CD8-positive, alpha-beta memory T cell (primary cell): ENCODE results near the gene HADH. TPM values are rescaled to one million over a fixed set of nuclear protein-coding genes. Genes with fewer than 3 reads are reported as not detected.

ENCODE experiments used
- CTCF ChIA-PET: fragments of 350-600 bp; sonication (Branson Sonifier 250); formaldehyde crosslinking; loops from one replicate; lab custom pipeline; 2021; ENCODE audit warnings: antibody characterized with exemption; lab: Charles Lee
- POLR2A ChIA-PET: fragments of 350-600 bp; sonication (Branson Sonifier 250); formaldehyde crosslinking; loops from one replicate; lab custom pipeline; 2021; ENCODE audit warnings: antibody characterized with exemption; lab: Charles Lee
- DNase-seq, 5 donors: peaks; one replicate each; pipeline versions ENCODE4 v3.0.0 to v3.0.0-alpha.2; 2020 to 2022; ENCODE audit warnings: mixed read lengths in 1 of 5
- H3K27ac ChIP-seq: one replicate; pipeline ENCODE4 v1.7.0; 2013; ENCODE audit warnings: low read depth, mild to moderate bottlenecking, low read length, moderate library complexity
- H3K27me3 ChIP-seq: 2 replicates; pipeline ENCODE4 v1.7.0; 2013; ENCODE audit warnings: low read length, mild to moderate bottlenecking; ENCODE audit not compliant: insufficient read depth, poor library complexity, severe bottlenecking
- H3K36me3 ChIP-seq: 2 replicates; pipeline ENCODE4 v1.7.0; 2013; ENCODE audit warnings: mild to moderate bottlenecking, low read length, moderate library complexity; ENCODE audit not compliant: insufficient read depth
- H3K4me1 ChIP-seq: 2 replicates; pipeline ENCODE4 v1.7.0; 2013; ENCODE audit warnings: mild to moderate bottlenecking, low read length, moderate library complexity; ENCODE audit not compliant: insufficient read depth
- H3K4me3 ChIP-seq: 2 replicates; pipeline ENCODE4 v1.7.0; 2013; ENCODE audit warnings: mild to moderate bottlenecking, low read length
- H3K9me3 ChIP-seq: 2 replicates; pipeline ENCODE4 v1.7.0; 2013; ENCODE audit warnings: mild to moderate bottlenecking, low read length
- H3K27ac Mint-ChIP-seq, 8 donors: one replicate each; pipeline ENCODE4 v1.8.0; 2020 to 2021; ENCODE audit warnings: mixed read lengths in 8 of 8, mild to moderate bottlenecking in 6 of 8, inconsistent platforms in 3 of 8, moderate library complexity in 3 of 8
- H3K27me3 Mint-ChIP-seq, 2 donors: one replicate each; pipeline ENCODE4 v1.8.0; 2020 to 2021; ENCODE audit warnings: mixed read lengths in 2 of 2, mild to moderate bottlenecking in 1 of 2, moderate library complexity in 1 of 2
- H3K36me3 Mint-ChIP-seq, 3 donors: one replicate each; pipeline ENCODE4 v1.8.0; 2020 to 2021; ENCODE audit warnings: mixed read lengths in 3 of 3, inconsistent platforms in 1 of 3, mild to moderate bottlenecking in 1 of 3
- H3K4me1 Mint-ChIP-seq, 3 donors: one replicate each; pipeline ENCODE4 v1.8.0; 2020 to 2021; ENCODE audit warnings: mixed read lengths in 3 of 3, inconsistent platforms in 1 of 3, mild to moderate bottlenecking in 1 of 3
- H3K4me3 Mint-ChIP-seq, 7 donors: one replicate each; pipeline ENCODE4 v1.8.0; 2020 to 2021; ENCODE audit warnings: mixed read lengths in 7 of 7, mild to moderate bottlenecking in 6 of 7, moderate library complexity in 4 of 7, inconsistent platforms in 2 of 7
- H3K9me3 Mint-ChIP-seq, 5 donors: one replicate each; pipeline ENCODE4 v1.8.0; 2020 to 2022; ENCODE audit warnings: mixed read lengths in 5 of 5, mild to moderate bottlenecking in 3 of 5, moderate library complexity in 2 of 5, inconsistent platforms in 1 of 5
- polyA plus RNA-seq: library from polyadenylated mRNA; unstranded; fragments of 300-500 nt; fragmentation: Illumina TruSeq; gene quantifications from one replicate; pipeline ENCODE4 v1.2.3, GENCODE V29; 2021
- total RNA-seq, 2 experiments: library from RNA; stranded (reverse); gene quantifications; one replicate each; pipeline ENCODE4 v1.2.3, GENCODE V29; 2021

HADH gene
- total and polyA plus RNA-seq, 3 experiments from 2014 or later, result 33.6 to 40.9 (median 38.5) TPM

- H3K36me3 Mint-ChIP-seq, result peaks cover 5 to 36% (median 19%) of the 10 kb centered on the region in 3 donors
- no peaks in the 10 kb centered on the region for H3K36me3 ChIP-seq
- H3K9me3 ChIP-seq, result no peaks in the 10 kb centered on the region
- H3K27ac ChIP-seq, result no peak overlapping the region
- H3K27me3 ChIP-seq, result no peaks in the 10 kb centered on the region
- peak overlapping the region in 6 of 8 donors; percentile 15 to 83 (median 64) for H3K27ac Mint-ChIP-seq
- H3K4me1 Mint-ChIP-seq, result peaks cover 9 to 17% (median 16%) of the 10 kb centered on the region in 3 donors
- peak overlapping the region; percentile 8 for H3K4me3 ChIP-seq
- ChIA-PET POLR2A (interaction anchor here (0.6 kb wide), 1 partner anchor 399 kb away, joined by 4 read pairs; no protein-coding TSS in a partner anchor), CTCF (no interaction called here)
- peaks cover 50% of the 10 kb centered on the region for H3K4me1 ChIP-seq
- H3K9me3 Mint-ChIP-seq, result no peaks in the 10 kb centered on the region
- peaks cover 0 to 1% of the 10 kb centered on the region in 2 donors for H3K27me3 Mint-ChIP-seq
- no peak overlapping the region for H3K4me3 Mint-ChIP-seq
- no peak for DNase-seq
Measured at GRCh38 chr4:108035691-108036090, 46.0 kb downstream of the HADH start.

DNA sequence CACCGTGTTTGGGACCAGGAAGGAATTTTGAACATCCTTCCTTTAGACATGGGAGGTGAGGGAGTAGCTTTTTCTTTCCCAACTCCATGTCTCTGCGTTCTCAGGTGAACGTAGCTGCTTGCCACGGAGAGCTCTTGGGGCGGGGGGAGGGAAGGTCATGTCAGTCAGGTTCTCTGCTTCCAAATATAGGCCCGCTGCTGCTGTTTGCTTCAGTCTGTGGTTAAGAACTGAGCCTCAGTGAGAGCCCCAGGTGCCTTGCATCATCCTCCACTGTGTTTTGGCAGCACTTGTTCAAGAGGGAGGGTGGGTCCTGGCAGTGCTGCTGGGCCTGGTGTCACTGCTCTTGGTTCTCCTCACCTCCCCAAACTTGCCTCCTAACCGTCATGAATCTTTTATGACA, 46.5 kb downstream of the HADH start:
- Histone ChIP-seq H3K27me3 (no peaks in the 10 kb centered on the region), H3K4me3 (peak overlapping the region; percentile 8), H3K4me1 (peaks cover 50% of the 10 kb centered on the region), H3K36me3 (no peaks in the 10 kb centered on the region), H3K9me3 (no peaks in the 10 kb centered on the region), H3K27ac (no peak overlapping the region)
- H3K4me3 Mint-ChIP-seq, result peak overlapping the region in 2 of 7 donors; percentile 37 to 46
- H3K9me3 Mint-ChIP-seq, result no peaks in the 10 kb centered on the region
- peak in 3 of 5 donors; percentile 22 to 87 (median 57) for DNase-seq
- ChIA-PET POLR2A (interaction anchor here (0.6 kb wide), 1 partner anchor 398 kb away, joined by 4 read pairs; no protein-coding TSS in a partner anchor), CTCF (no interaction called here)
- H3K27me3 Mint-ChIP-seq, result peaks cover 0 to 1% of the 10 kb centered on the region in 2 donors
- peaks cover 5 to 33% (median 17%) of the 10 kb centered on the region in 3 donors for H3K36me3 Mint-ChIP-seq
- peak overlapping the region in 7 of 8 donors; percentile 24 to 83 (median 69) for H3K27ac Mint-ChIP-seq
- H3K4me1 Mint-ChIP-seq, result peaks cover 6 to 16% (median 14%) of the 10 kb centered on the region in 3 donors

DNA sequence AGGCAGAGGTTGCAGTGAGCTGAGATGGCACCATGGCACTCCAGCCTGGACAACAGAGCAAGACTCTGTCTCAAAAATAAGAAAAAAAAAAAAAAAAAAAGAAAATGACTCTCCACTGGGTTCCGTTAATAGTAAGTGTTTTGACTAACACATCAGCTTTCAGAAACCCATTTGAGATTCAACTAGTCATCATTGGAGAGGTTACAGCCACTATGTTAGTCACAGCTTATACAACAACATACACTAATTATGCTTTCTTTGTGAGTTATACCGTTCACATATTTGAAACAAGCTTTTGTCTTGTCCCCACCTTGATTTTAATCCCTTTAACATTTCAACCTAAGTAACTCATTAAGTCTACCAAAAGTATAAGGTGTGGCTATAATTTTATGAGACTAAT, 48.2 kb downstream of the HADH start:
- Histone ChIP-seq H3K4me3 (no peak overlapping the region), H3K27ac (no peak overlapping the region), H3K4me1 (peaks cover 46% of the 10 kb centered on the region), H3K9me3 (no peaks in the 10 kb centered on the region), H3K36me3 (no peaks in the 10 kb centered on the region), H3K27me3 (no peaks in the 10 kb centered on the region)
- no peak for DNase-seq
- no peaks in the 10 kb centered on the region for H3K9me3 Mint-ChIP-seq
- CTCF ChIA-PET, result no interaction called here
- POLR2A ChIA-PET, result interaction anchor here (0.7 kb wide), 1 partner anchor 1766 kb away, joined by 6 read pairs; no protein-coding TSS in a partner anchor
- no peak overlapping the region for H3K27ac Mint-ChIP-seq
- H3K4me1 Mint-ChIP-seq, result peaks cover 6 to 14% (median 9%) of the 10 kb centered on the region in 3 donors
- H3K27me3 Mint-ChIP-seq, result peaks cover 0 to 1% of the 10 kb centered on the region in 2 donors
- H3K4me3 Mint-ChIP-seq, result no peak overlapping the region
- H3K36me3 Mint-ChIP-seq, result peaks cover 5 to 26% (median 10%) of the 10 kb centered on the region in 3 donors

DNA sequence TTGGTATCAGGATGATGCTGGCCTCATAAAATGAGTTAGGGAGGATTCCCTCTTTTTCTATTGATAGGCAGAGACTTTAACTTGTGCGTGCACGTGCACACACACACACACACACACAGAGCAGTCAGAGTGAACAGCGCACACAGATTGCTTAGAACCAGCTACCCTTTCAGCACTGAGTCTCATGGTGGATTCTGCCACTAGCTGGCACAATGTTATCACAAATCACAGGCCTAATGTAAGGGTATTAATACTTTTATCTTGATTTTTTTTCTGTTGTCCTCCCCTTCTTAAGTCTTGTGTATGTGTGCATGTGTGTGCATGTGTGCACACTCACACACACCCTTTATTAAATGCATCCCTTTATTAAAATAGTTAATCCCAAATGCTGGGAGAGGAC, 53.2 kb downstream of the HADH start:
- Histone ChIP-seq H3K36me3 (peaks cover 9% of the 10 kb centered on the region), H3K27me3 (no peaks in the 10 kb centered on the region), H3K4me3 (no peak overlapping the region), H3K9me3 (no peaks in the 10 kb centered on the region), H3K4me1 (peaks cover 12% of the 10 kb centered on the region), H3K27ac (no peak overlapping the region)
- CTCF ChIA-PET, result no interaction called here
- POLR2A ChIA-PET, result no interaction called here
- no peak for DNase-seq
- peaks cover 0 to 10% (median 6%) of the 10 kb centered on the region in 3 donors for H3K36me3 Mint-ChIP-seq
- H3K4me1 Mint-ChIP-seq, result peaks cover 8 to 23% (median 18%) of the 10 kb centered on the region in 3 donors
- H3K27me3 Mint-ChIP-seq, result peaks cover 0 to 1% of the 10 kb centered on the region in 2 donors
- H3K9me3 Mint-ChIP-seq, result no peaks in the 10 kb centered on the region
- no peak overlapping the region for H3K27ac Mint-ChIP-seq
- no peak overlapping the region for H3K4me3 Mint-ChIP-seq

DNA sequence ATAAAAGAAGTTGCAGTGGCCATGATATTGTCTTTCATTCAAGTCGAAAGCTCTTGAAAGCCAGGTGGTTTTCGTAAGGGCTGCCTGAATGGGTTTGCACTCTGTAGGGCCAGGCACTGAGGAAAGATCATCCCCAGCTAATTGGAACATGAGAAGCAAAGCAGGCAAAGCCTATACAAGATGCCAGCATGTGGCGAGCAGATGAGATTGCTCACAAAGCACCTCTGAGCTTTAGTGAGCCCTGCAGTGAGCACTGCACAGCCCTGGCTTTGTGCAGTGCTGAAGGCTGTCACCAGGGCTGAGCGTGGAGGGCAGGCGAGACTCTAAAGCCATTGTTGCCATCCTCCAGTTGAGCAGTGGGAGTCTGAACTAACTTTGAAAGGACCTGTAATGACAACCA, 53.8 kb downstream of the HADH start:
- H3K4me3 Mint-ChIP-seq, result no peak overlapping the region
- ChIA-PET POLR2A (no interaction called here), CTCF (interaction anchor here (0.7 to 1.2 kb wide), 2 partner anchors 10 kb away, joined by 3 read pairs; no protein-coding TSS in a partner anchor)
- H3K4me1 Mint-ChIP-seq, result peaks cover 11 to 23% (median 18%) of the 10 kb centered on the region in 3 donors
- DNase-seq, result no peak
- Histone ChIP-seq H3K4me1 (peaks cover 16% of the 10 kb centered on the region), H3K27me3 (no peaks in the 10 kb centered on the region), H3K36me3 (peaks cover 14% of the 10 kb centered on the region), H3K4me3 (no peak overlapping the region), H3K27ac (no peak overlapping the region), H3K9me3 (no peaks in the 10 kb centered on the region)
- peak overlapping the region in 2 of 8 donors; percentile 47 to 88 for H3K27ac Mint-ChIP-seq
- H3K27me3 Mint-ChIP-seq, result peaks cover 0 to 1% of the 10 kb centered on the region in 2 donors
- H3K9me3 Mint-ChIP-seq, result no peaks in the 10 kb centered on the region
- H3K36me3 Mint-ChIP-seq, result peaks cover 0 to 15% (median 6%) of the 10 kb centered on the region in 3 donors

- no peaks in the 10 kb centered on the region for H3K9me3 ChIP-seq
- H3K4me3 ChIP-seq, result no peak overlapping the region
- H3K27ac Mint-ChIP-seq, result peak overlapping the region in 5 of 8 donors; percentile 2 to 80 (median 61)
- no peak overlapping the region for H3K4me3 Mint-ChIP-seq
- H3K4me1 Mint-ChIP-seq, result peaks cover 26 to 38% (median 33%) of the 10 kb centered on the region in 3 donors
- no peaks in the 10 kb centered on the region for H3K27me3 Mint-ChIP-seq
- no peak overlapping the region for H3K27ac ChIP-seq
- DNase-seq, result no peak
- H3K36me3 ChIP-seq, result peaks cover 20% of the 10 kb centered on the region
- peaks cover 0 to 24% (median 6%) of the 10 kb centered on the region in 3 donors for H3K36me3 Mint-ChIP-seq
- ChIA-PET CTCF (no interaction called here), POLR2A (no interaction called here)
- no peaks in the 10 kb centered on the region for H3K9me3 Mint-ChIP-seq
- peaks cover 30% of the 10 kb centered on the region for H3K4me1 ChIP-seq
- no peaks in the 10 kb centered on the region for H3K27me3 ChIP-seq
Measured at GRCh38 chr4:108044951-108045686, 55.4 kb downstream of the HADH start.

- ChIA-PET CTCF (interaction anchor here (1.0 to 1.7 kb wide), 3 partner anchors 15 to 527 kb away, joined by 3 to 4 read pairs (median 3); no protein-coding TSS in a partner anchor), POLR2A (no interaction called here)
- Histone ChIP-seq H3K4me1 (peaks cover 36% of the 10 kb centered on the region), H3K27ac (no peak overlapping the region), H3K27me3 (no peaks in the 10 kb centered on the region), H3K4me3 (no peak overlapping the region), H3K36me3 (peaks cover 20% of the 10 kb centered on the region), H3K9me3 (no peaks in the 10 kb centered on the region)
- no peak overlapping the region for H3K4me3 Mint-ChIP-seq
- H3K4me1 Mint-ChIP-seq, result peaks cover 31 to 44% (median 38%) of the 10 kb centered on the region in 3 donors
- H3K27ac Mint-ChIP-seq, result peak overlapping the region in 5 of 8 donors; percentile 24 to 80 (median 61)
- no peaks in the 10 kb centered on the region for H3K9me3 Mint-ChIP-seq
- peak in 1 of 5 donors; percentile 58 for DNase-seq
- no peaks in the 10 kb centered on the region for H3K27me3 Mint-ChIP-seq
- H3K36me3 Mint-ChIP-seq, result peaks cover 0 to 24% (median 6%) of the 10 kb centered on the region in 3 donors
Measured at GRCh38 chr4:108045687-108046024, 56.0 kb downstream of the HADH start.

DNA sequence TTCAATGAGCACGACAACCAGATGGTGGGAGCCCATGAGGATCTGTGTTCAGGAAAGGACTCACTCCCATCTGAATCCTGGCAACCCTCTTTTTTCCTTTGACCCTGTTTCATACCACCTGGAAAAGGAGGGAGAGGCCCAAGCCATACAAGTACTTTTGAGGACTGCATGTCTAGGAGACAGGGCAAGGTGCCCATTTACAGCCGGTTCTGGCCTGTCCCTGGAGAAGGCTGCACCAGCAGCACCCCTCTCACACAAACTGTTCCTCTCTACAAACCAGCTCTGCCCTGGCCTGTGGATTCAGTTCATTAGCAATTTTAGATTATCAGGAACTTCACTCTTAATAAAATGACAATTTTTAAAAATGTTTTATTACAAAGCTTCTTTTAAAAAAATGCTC, 57.5 kb downstream of the HADH start:
- no peaks in the 10 kb centered on the region for H3K9me3 Mint-ChIP-seq
- no peaks in the 10 kb centered on the region for H3K9me3 ChIP-seq
- CTCF ChIA-PET, result interaction anchor here (1.5 to 1.7 kb wide), 2 partner anchors 9 to 29 kb away, joined by 3 to 4 read pairs; no protein-coding TSS in a partner anchor
- no peak overlapping the region for H3K4me3 Mint-ChIP-seq
- H3K27me3 Mint-ChIP-seq, result no peaks in the 10 kb centered on the region
- POLR2A ChIA-PET, result interaction anchor here (1.0 kb wide), 1 partner anchor 18 kb away, joined by 3 read pairs; no protein-coding TSS in a partner anchor
- H3K27ac Mint-ChIP-seq, result no peak overlapping the region
- H3K36me3 ChIP-seq, result peaks cover 20% of the 10 kb centered on the region
- H3K4me1 ChIP-seq, result peaks cover 51% of the 10 kb centered on the region
- peaks cover 0 to 26% (median 6%) of the 10 kb centered on the region in 3 donors for H3K36me3 Mint-ChIP-seq
- H3K4me3 ChIP-seq, result no peak overlapping the region
- H3K27ac ChIP-seq, result no peak overlapping the region
- peaks cover 45 to 58% (median 49%) of the 10 kb centered on the region in 3 donors for H3K4me1 Mint-ChIP-seq
- no peak for DNase-seq
- no peaks in the 10 kb centered on the region for H3K27me3 ChIP-seq
